HepG2 (cell line): ENCODE measurements around the gene DSG2. TPM values are rescaled to one million over a fixed set of nuclear protein-coding genes. Genes with fewer than 3 reads are reported as not detected.

Experiments used
- ARID4A ChIP-seq: sonication (generic); formaldehyde crosslinking; IDR thresholded peaks from 2 replicates; pipeline ENCODE4 v1.5.0; 2020; ENCODE audit warnings: mild to moderate bottlenecking, missing genetic modification reagents, borderline replicate concordance
- ATF5 ChIP-seq: sonication (generic); formaldehyde crosslinking; IDR thresholded peaks from 2 replicates; pipeline ENCODE4 v1.4.0; 2020; ENCODE audit warnings: mild to moderate bottlenecking, low read depth, missing genetic modification reagents
- ATF7 ChIP-seq, 2 experiments: fragments of 450-650 bp in 1 of 2; sonication (generic) in 1 of 2; formaldehyde crosslinking in 1 of 2; IDR thresholded peaks; 2 replicates each; pipeline versions ENCODE4 v1.4.0 to v1.6.1; 2016 to 2020; ENCODE audit warnings: antibody characterized with exemption in 1 of 2, mild to moderate bottlenecking in 1 of 2, missing genetic modification reagents in 1 of 2
- BHLHE40 ChIP-seq: IDR thresholded peaks from 2 replicates; pipeline ENCODE4 v1.6.1; 2011; ENCODE audit warnings: low read length, improper control_type of control experiment
- ELF4 ChIP-seq: sonication (generic); formaldehyde crosslinking; IDR thresholded peaks from 2 replicates; pipeline ENCODE4 v1.5.0; 2020; ENCODE audit warnings: missing genetic modification reagents, mild to moderate bottlenecking, moderate library complexity, borderline replicate concordance
- ETV6 ChIP-seq: sonication (generic); formaldehyde crosslinking; conservative IDR thresholded peaks from 2 replicates; pipeline ENCODE4 v1.4.0; 2020; ENCODE audit warnings: missing genetic modification reagents
- GATAD1 ChIP-seq: IDR thresholded peaks from 2 replicates; pipeline ENCODE4 v1.6.1; 2016; ENCODE audit warnings: missing genetic modification reagents, missing compliant biosample characterization
- GATAD2A ChIP-seq: IDR thresholded peaks from 2 replicates; pipeline ENCODE4 v1.6.1; 2016
- GPBP1L1 ChIP-seq: sonication (generic); formaldehyde crosslinking; IDR thresholded peaks from 2 replicates; pipeline ENCODE4 v1.5.0; 2020; ENCODE audit warnings: mild to moderate bottlenecking, missing genetic modification reagents
- HMG20A ChIP-seq: IDR thresholded peaks from 2 replicates; pipeline ENCODE4 v1.6.1; 2016; ENCODE audit warnings: borderline replicate concordance
- KLF13 ChIP-seq: sonication (generic); formaldehyde crosslinking; IDR thresholded peaks from 2 replicates; pipeline ENCODE4 v1.4.0; 2020; ENCODE audit warnings: mild to moderate bottlenecking, missing genetic modification reagents
- KLF16 ChIP-seq, 2 experiments: sonication (generic) in 1 of 2; formaldehyde crosslinking in 1 of 2; IDR thresholded peaks; 2 replicates each; pipeline versions ENCODE4 v1.6.1 to v1.8.0; 2016 to 2023; ENCODE audit warnings: missing genetic modification reagents in 2 of 2, missing compliant biosample characterization in 1 of 2
- MBD4 ChIP-seq: IDR thresholded peaks from 2 replicates; pipeline ENCODE4 v1.6.1; 2012; ENCODE audit warnings: low read length, inconsistent platforms, borderline replicate concordance
- MEF2D ChIP-seq: sonication (generic); formaldehyde crosslinking; IDR thresholded peaks from 2 replicates; pipeline ENCODE4 v1.5.1; 2020; ENCODE audit warnings: mild to moderate bottlenecking, missing genetic modification reagents
- PPARG ChIP-seq: conservative IDR thresholded peaks from 2 replicates; pipeline ENCODE4 v1.6.1; 2016; ENCODE audit warnings: missing biosample characterization, missing genetic modification reagents
- RBAK ChIP-seq: sonication (generic); formaldehyde crosslinking; IDR thresholded peaks from 2 replicates; pipeline ENCODE4 v1.5.1; 2020; ENCODE audit warnings: mild to moderate bottlenecking, missing genetic modification reagents
- SALL1 ChIP-seq: sonication (generic); formaldehyde crosslinking; IDR thresholded peaks from 2 replicates; pipeline ENCODE4 v1.8.0; 2022; ENCODE audit warnings: mild to moderate bottlenecking, missing genetic modification reagents
- ZBTB39 ChIP-seq: sonication (generic); formaldehyde crosslinking; IDR thresholded peaks from 2 replicates; pipeline ENCODE4 v1.5.0; 2020; ENCODE audit warnings: missing genetic modification reagents
- ZNF264 ChIP-seq: sonication (generic); formaldehyde crosslinking; IDR thresholded peaks from 2 replicates; pipeline ENCODE4 v1.4.0; 2020; ENCODE audit warnings: missing genetic modification reagents
- ZNF570 ChIP-seq: sonication (generic); formaldehyde crosslinking; IDR thresholded peaks from 2 replicates; pipeline ENCODE4 v1.4.0; 2020; ENCODE audit warnings: mild to moderate bottlenecking, missing genetic modification reagents, borderline replicate concordance
- ZNF670 ChIP-seq: sonication (generic); formaldehyde crosslinking; IDR thresholded peaks from 2 replicates; pipeline ENCODE4 v1.8.0; 2022; ENCODE audit warnings: mild to moderate bottlenecking, missing genetic modification reagents, borderline replicate concordance
- ZNF816 ChIP-seq: sonication (generic); formaldehyde crosslinking; IDR thresholded peaks from 2 replicates; pipeline ENCODE4 v1.8.0; 2022; ENCODE audit warnings: missing genetic modification reagents, mild to moderate bottlenecking, borderline replicate concordance
- polyA plus RNA-seq, 8 experiments: library from polyadenylated mRNA; depleted of rRNA in 3 of 8; stranded (reverse) in 7 of 8; unstranded in 1 of 8; fragments of >200 nt; fragmentation: Illumina TruSeq in 4 of 8; extraction: Trizol in 4 of 8; gene quantifications; 2 replicates each; pipeline versions ENCODE4 v1.2.1 to v1.2.3, GENCODE V29; 2011 to 2016; ENCODE audit warnings: low read depth in 4 of 8, missing spikeins in 1 of 8, mixed read lengths in 1 of 8; ENCODE audit not compliant: insufficient read depth in 1 of 8
- total RNA-seq, 5 experiments: library from RNA; depleted of rRNA; stranded (reverse); fragments of >200 nt; fragmentation: Illumina TruSeq; extraction: Trizol; gene quantifications; 2 replicates each; pipeline ENCODE4 v1.2.3, GENCODE V29; 2016; ENCODE audit warnings: low read depth in 1 of 5

Gene DSG2
- total and polyA plus RNA-seq, 2 of the 13 experiments (the other 11 are each of a cell fraction or from before 2014, with no cell fraction given): 23.3 to 66.7 TPM

GRCh38 chr18:31497836-31498573, at the start of gene DSG2 (continued):
- TF ChIP-seq HMG20A (CRISPR knock-in tag) (no peak), KLF13 (no peak), PPARG (no peak), ZNF670 (CRISPR knock-in tag) (no peak), ZNF570 (CRISPR knock-in tag) (no peak), GATAD1 (no peak), BHLHE40 (no peak), ELF4 (CRISPR knock-in tag) (no peak; the same call in 1 of the 2 replicates), MEF2D (CRISPR knock-in tag) (no peak), ARID4A (CRISPR knock-in tag) (peak; percentile 33), ZNF264 (CRISPR knock-in tag) (0 out of 2 replicates have a peak, but pooled peaks have one; percentile 47), ZBTB39 (CRISPR knock-in tag) (no peak), GATAD2A (CRISPR knock-in tag) (peak; percentile 44; the same call in 1 of the 2 replicates), ATF7 (IDR thresholded peaks at IDR 0.05) (no peak), ATF7 (CRISPR knock-in tag; IDR thresholded peaks at IDR 0.05) (no peak), SALL1 (peak; percentile 3; the same call in 1 of the 2 replicates), RBAK (CRISPR knock-in tag) (no peak), ATF5 (CRISPR knock-in tag) (no peak), GPBP1L1 (CRISPR knock-in tag) (no peak), ETV6 (CRISPR knock-in tag) (peak; percentile 9; the same call in 1 of the 2 replicates), MBD4 (no peak), KLF16 (CRISPR knock-in tag; IDR thresholded peaks at IDR 0.05) (no peak), ZNF816 (no peak)
